ENCODE data around the gene NEDD8. TPM values are rescaled to one million over a fixed set of nuclear protein-coding genes. Genes with fewer than 3 reads are reported as not detected.

The NEDD8 gene
- total RNA-seq, 1 experiment from 2014 or later = 214 TPM

GRCh38 chr14:24226473-24226872 lies 5.7 kb downstream of the NEDD8 start:
- no peak overlapping the region for H4K91ac ChIP-seq (ENCODE audit: insufficient read length, low read depth, low read length)
- H3K18ac ChIP-seq (ENCODE audit: insufficient read length, low read depth, low read length) = no peak overlapping the region
- no peak overlapping the region for H3K23ac ChIP-seq (ENCODE audit: insufficient read length, low read depth, low read length)
- H3K36me3 Mint-ChIP-seq (ENCODE audit: insufficient read depth in 1 of 3, low read depth in 3 of 3) = peaks cover 7 to 24% (median 18%) of the 10 kb centered on the region in 3 experiments; a peak in 6 of 7 replicates
- DNase-seq = no peak
- H3T11ph ChIP-seq (ENCODE audit: low read length) = no peak overlapping the region
- H4K5ac ChIP-seq (ENCODE audit: insufficient read length, low read depth, low read length) = no peak overlapping the region
- H2BK12ac ChIP-seq (ENCODE audit: insufficient read length, low read depth, low read length) = no peak overlapping the region
- no peak overlapping the region for H3K9ac ChIP-seq (ENCODE audit: extremely low read depth, insufficient read length, low read length)
- no peaks in the 10 kb centered on the region for H4K20me1 ChIP-seq (ENCODE audit: control insufficient read depth, insufficient read depth, insufficient read length)
- TF ChIP-seq, protein P1, sequence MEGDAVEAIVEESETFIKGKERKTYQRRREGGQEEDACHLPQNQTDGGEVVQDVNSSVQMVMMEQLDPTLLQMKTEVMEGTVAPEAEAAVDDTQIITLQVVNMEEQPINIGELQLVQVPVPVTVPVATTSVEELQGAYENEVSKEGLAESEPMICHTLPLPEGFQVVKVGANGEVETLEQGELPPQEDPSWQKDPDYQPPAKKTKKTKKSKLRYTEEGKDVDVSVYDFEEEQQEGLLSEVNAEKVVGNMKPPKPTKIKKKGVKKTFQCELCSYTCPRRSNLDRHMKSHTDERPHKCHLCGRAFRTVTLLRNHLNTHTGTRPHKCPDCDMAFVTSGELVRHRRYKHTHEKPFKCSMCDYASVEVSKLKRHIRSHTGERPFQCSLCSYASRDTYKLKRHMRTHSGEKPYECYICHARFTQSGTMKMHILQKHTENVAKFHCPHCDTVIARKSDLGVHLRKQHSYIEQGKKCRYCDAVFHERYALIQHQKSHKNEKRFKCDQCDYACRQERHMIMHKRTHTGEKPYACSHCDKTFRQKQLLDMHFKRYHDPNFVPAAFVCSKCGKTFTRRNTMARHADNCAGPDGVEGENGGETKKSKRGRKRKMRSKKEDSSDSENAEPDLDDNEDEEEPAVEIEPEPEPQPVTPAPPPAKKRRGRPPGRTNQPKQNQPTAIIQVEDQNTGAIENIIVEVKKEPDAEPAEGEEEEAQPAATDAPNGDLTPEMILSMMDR (conservative IDR thresholded peaks at IDR 0.05) = no peak
- no peak overlapping the region for H2BK120ac ChIP-seq (ENCODE audit: low read depth, low read length, poor library complexity, severe bottlenecking)
- H3K9me3 ChIP-seq (ENCODE audit: control insufficient read depth, low read depth, low read length) = no peaks in the 10 kb centered on the region
- no peak overlapping the region for H2BK5ac ChIP-seq (ENCODE audit: insufficient read length, low read length)
- no peak overlapping the region for H4K8ac ChIP-seq (replicated peaks; ENCODE audit: insufficient read length, low read depth, low read length)
- no peak overlapping the region for H2BK20ac ChIP-seq (ENCODE audit: low read depth, low read length, poor library complexity, severe bottlenecking)
- peaks cover 7% of the 10 kb centered on the region; the same call in 1 of the 2 replicates for H3K79me2 ChIP-seq (ENCODE audit: insufficient read depth, low read length)
- H3K4me1 ChIP-seq (ENCODE audit: insufficient read depth, low read length) = no peaks in the 10 kb centered on the region
- no peak overlapping the region for H3K27ac ChIP-seq (ENCODE audit: insufficient read length, low read depth, low read length)
- H2AFZ ChIP-seq (ENCODE audit: low read length) = no peak overlapping the region
- no peak overlapping the region for H2BK15ac ChIP-seq (ENCODE audit: low read depth, low read length)
- H3K9me3 Mint-ChIP-seq = no peaks in the 10 kb centered on the region
- peaks cover 3% of the 10 kb centered on the region for H3K23me2 ChIP-seq (ENCODE audit: insufficient read length, low read depth, low read length, poor library complexity, severe bottlenecking)
- H3K56ac ChIP-seq (ENCODE audit: insufficient read length, low read depth, low read length) = no peak overlapping the region
- H3K4me2 ChIP-seq (ENCODE audit: insufficient read depth, insufficient read length, low read length) = no peak overlapping the region
- H3K14ac ChIP-seq (ENCODE audit: insufficient read depth, low read length) = no peak overlapping the region
- no peak overlapping the region for H2AK5ac ChIP-seq (ENCODE audit: insufficient read length, low read length)
- no peak overlapping the region for H3K4ac ChIP-seq (ENCODE audit: low read depth, low read length)
- WGBS (ENCODE audit: extremely low coverage, insufficient read length, low lambda C conversion rate) = no CpG with 5 or more reads among the region's 1 CpG
- H3K79me1 ChIP-seq (ENCODE audit: insufficient read depth, low read depth, low read length, poor library complexity, severe bottlenecking) = peaks cover 14% of the 10 kb centered on the region
- H3K4me1 Mint-ChIP-seq = peaks cover 0 to 7% of the 10 kb centered on the region in 2 experiments; a peak in 2 of 4 replicates
- H3K4me3 Mint-ChIP-seq = no peak overlapping the region
- H3K27me3 Mint-ChIP-seq (ENCODE audit: low read depth) = no peaks in the 10 kb centered on the region
- H3K27ac Mint-ChIP-seq = no peak overlapping the region
- no peaks in the 10 kb centered on the region for H3K27me3 ChIP-seq (ENCODE audit: insufficient read depth, low read length)
